CD4-positive, alpha-beta T cell (primary cell): ENCODE measurements around the gene ANKRD29. TPM values are rescaled to one million over a fixed set of nuclear protein-coding genes. Genes with fewer than 3 reads are reported as not detected.

ENCODE experiments used
- ATAC-seq: fragments of 200-7000 bp; cut with Tn5 transposase; one replicate; pipeline ENCODE4 v1.10.0; 2022; ENCODE audit warnings: mild to moderate bottlenecking; ENCODE audit not compliant: poor library complexity
- CTCF ChIA-PET: fragments of 350-600 bp; sonication (Branson Sonifier 250); formaldehyde crosslinking; loops from one replicate; lab custom pipeline; 2021; ENCODE audit warnings: antibody characterized with exemption, inconsistent platforms; lab: Charles Lee
- POLR2A ChIA-PET: fragments of 350-600 bp; sonication (Branson Sonifier 250); formaldehyde crosslinking; loops from one replicate; lab custom pipeline; 2021; ENCODE audit warnings: antibody characterized with exemption, inconsistent platforms; lab: Charles Lee
- DNase-seq, 14 experiments: peaks; one replicate each; pipeline ENCODE4 v3.0.0-alpha.2; 2013 to 2020; ENCODE audit warnings: mixed read lengths in 2 of 14
- H3K27ac ChIP-seq, 2 donors: one replicate each; pipeline versions ENCODE4 v1.5.1 to v1.7.0; 2013; ENCODE audit warnings: low read length in 2 of 2, low read depth in 1 of 2, mild to moderate bottlenecking in 1 of 2
- H3K27me3 ChIP-seq, 2 experiments: 1 replicate in 1 of 2; 2 replicates in 1 of 2; pipeline versions ENCODE4 v1.6.1 to v1.7.0; 2013; ENCODE audit warnings: low read length in 2 of 2, control low read depth in 1 of 2, mild to moderate bottlenecking in 1 of 2, moderate library complexity in 1 of 2; ENCODE audit not compliant: insufficient read depth in 2 of 2, control insufficient read depth in 1 of 2
- H3K36me3 ChIP-seq: one replicate; pipeline ENCODE4 v1.6.1; 2013; ENCODE audit warnings: low read length, control low read depth; ENCODE audit not compliant: insufficient read depth
- H3K4me1 ChIP-seq: one replicate; pipeline ENCODE4 v1.6.1; 2013; ENCODE audit warnings: low read length, control low read depth; ENCODE audit not compliant: insufficient read depth
- H3K4me3 ChIP-seq: one replicate; pipeline ENCODE4 v1.5.1; 2013; ENCODE audit warnings: mild to moderate bottlenecking, low read length, moderate library complexity
- H3K9me3 ChIP-seq, 2 experiments: 1 replicate in 1 of 2; 2 replicates in 1 of 2; pipeline versions ENCODE4 v1.6.1 to v1.7.0; 2013; ENCODE audit warnings: low read length in 2 of 2, mild to moderate bottlenecking in 2 of 2, control low read depth in 1 of 2, moderate library complexity in 1 of 2; ENCODE audit not compliant: control insufficient read depth in 1 of 2, insufficient read depth in 1 of 2
- H3K27ac Mint-ChIP-seq: one replicate; pipeline ENCODE4 v1.8.0; 2020; ENCODE audit warnings: mixed read lengths
- H3K27me3 Mint-ChIP-seq: one replicate; pipeline ENCODE4 v1.8.0; 2021; ENCODE audit warnings: mixed read lengths
- H3K36me3 Mint-ChIP-seq: one replicate; pipeline ENCODE4 v1.8.0; 2021; ENCODE audit warnings: low read depth, mixed read lengths
- H3K4me1 Mint-ChIP-seq: one replicate; pipeline ENCODE4 v1.8.0; 2021; ENCODE audit warnings: low read depth, mixed read lengths
- H3K4me3 Mint-ChIP-seq: one replicate; pipeline ENCODE4 v1.8.0; 2020; ENCODE audit warnings: mild to moderate bottlenecking, mixed read lengths
- H3K9me3 Mint-ChIP-seq: one replicate; pipeline ENCODE4 v1.8.0; 2020; ENCODE audit warnings: mixed read lengths
- intact Hi-C, 2 experiments: fragments of 100-400 bp; cut with DNase I in 1 of 2; cut with micrococcal nuclease in 1 of 2; formaldehyde crosslinking; loops; one replicate each; pipeline versions ENCODE4 v1.15.1 to v1.9.0; 2023 to 2025; cut with DNase I, micrococcal nuclease
- total RNA-seq, 174 experiments: library from RNA in 2 of 174; stranded (reverse) in 2 of 174; gene quantifications; one replicate each; pipeline ENCODE4 v1.2.3 and lab custom pipeline; 2021 to 2026
- TF ChIP-seq, protein P1 (sequence below): fragments of 200-600 bp; IDR thresholded peaks from one replicate; pipeline ENCODE4 v1.8.0; 2022; ENCODE audit warnings: antibody characterized with exemption, mild to moderate bottlenecking

ANKRD29 gene
- total RNA-seq, 2 experiments from 2014 or later: 0.28 to 0.58 TPM

DNA sequence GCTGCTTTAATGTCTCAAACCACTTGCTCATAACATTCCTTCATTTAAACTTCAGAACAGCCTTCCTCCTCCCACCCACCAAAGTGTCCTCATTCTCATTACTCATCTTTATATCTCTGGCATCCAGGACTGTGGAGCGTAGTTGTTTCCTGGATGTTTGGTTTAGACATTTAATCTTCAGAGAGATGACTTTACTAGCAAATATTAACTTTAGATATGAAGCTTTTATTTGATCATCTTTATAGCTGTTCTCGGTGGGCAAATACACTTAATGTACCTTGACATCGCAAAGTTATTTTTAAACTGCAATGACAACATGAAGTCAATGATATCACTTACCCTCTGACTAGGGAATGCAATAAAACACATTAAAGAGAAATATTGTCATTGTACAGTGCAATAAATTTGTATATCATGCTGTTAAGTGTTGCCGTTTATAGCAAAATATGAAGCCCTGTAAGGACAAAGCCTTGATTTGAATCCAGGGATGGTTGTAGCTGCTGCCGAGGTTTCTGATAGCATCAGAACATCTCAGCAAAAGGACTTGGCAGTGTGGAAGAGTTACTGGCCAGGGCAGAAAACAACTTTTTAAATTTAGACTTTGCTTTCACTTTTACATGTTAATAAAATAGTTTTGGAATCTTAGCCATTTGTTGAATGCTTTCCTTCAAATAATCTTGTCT lies 21.9 kb upstream of the ANKRD29 start:
- intact Hi-C loops: no loop called here
- POLR2A ChIA-PET: no interaction called here
- no peak overlapping the region for H3K27ac Mint-ChIP-seq
- H3K4me3 ChIP-seq: no peak overlapping the region
- no peaks in the 10 kb centered on the region for H3K36me3 ChIP-seq
- H3K4me1 Mint-ChIP-seq: peaks cover 6% of the 10 kb centered on the region
- no peak for ATAC-seq
- no peaks in the 10 kb centered on the region for H3K9me3 Mint-ChIP-seq
- peaks cover 14 to 26% of the 10 kb centered on the region in 2 experiments for H3K27me3 ChIP-seq
- H3K27ac ChIP-seq: no peak overlapping the region
- TF ChIP-seq, protein P1, sequence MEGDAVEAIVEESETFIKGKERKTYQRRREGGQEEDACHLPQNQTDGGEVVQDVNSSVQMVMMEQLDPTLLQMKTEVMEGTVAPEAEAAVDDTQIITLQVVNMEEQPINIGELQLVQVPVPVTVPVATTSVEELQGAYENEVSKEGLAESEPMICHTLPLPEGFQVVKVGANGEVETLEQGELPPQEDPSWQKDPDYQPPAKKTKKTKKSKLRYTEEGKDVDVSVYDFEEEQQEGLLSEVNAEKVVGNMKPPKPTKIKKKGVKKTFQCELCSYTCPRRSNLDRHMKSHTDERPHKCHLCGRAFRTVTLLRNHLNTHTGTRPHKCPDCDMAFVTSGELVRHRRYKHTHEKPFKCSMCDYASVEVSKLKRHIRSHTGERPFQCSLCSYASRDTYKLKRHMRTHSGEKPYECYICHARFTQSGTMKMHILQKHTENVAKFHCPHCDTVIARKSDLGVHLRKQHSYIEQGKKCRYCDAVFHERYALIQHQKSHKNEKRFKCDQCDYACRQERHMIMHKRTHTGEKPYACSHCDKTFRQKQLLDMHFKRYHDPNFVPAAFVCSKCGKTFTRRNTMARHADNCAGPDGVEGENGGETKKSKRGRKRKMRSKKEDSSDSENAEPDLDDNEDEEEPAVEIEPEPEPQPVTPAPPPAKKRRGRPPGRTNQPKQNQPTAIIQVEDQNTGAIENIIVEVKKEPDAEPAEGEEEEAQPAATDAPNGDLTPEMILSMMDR: no peak
- CTCF ChIA-PET: interaction anchor here (0.7 kb wide), 1 partner anchor 481 kb away, joined by 3 read pairs; no protein-coding TSS in a partner anchor
- peaks cover 0 to under 1% of the 10 kb centered on the region in 2 experiments for H3K9me3 ChIP-seq
- DNase-seq: no peak
- H3K36me3 Mint-ChIP-seq: no peaks in the 10 kb centered on the region
- no peak overlapping the region for H3K4me3 Mint-ChIP-seq
- H3K4me1 ChIP-seq: peaks cover 8% of the 10 kb centered on the region
- peaks cover 66% of the 10 kb centered on the region for H3K27me3 Mint-ChIP-seq

DNA sequence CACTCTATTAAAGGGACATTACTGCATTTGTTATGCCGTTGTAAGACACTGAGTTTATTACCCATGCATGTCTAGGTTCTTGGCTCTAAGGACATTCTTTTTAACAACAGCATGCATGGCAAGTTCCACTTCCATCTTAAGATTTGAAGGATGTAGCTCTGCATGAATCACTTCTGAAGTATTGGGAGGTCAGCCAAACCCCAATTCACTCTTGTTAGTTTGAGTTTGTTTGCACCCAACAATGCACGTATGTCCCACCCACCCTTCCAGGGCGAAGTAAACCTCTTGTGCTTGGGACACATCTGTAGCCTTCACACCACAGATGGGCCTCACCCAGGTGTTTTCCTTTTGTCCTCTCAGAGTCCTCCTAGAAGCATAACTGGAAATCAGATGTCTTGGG lies 21.0 kb upstream of the ANKRD29 start:
- Mint-ChIP-seq H3K4me3 (no peak overlapping the region), H3K27ac (no peak overlapping the region), H3K9me3 (no peaks in the 10 kb centered on the region), H3K4me1 (peaks cover 2% of the 10 kb centered on the region), H3K27me3 (peaks cover 67% of the 10 kb centered on the region), H3K36me3 (no peaks in the 10 kb centered on the region)
- ATAC-seq (no peak), DNase-seq (no peak)
- ChIA-PET POLR2A (no interaction called here), CTCF (no interaction called here)
- Histone ChIP-seq H3K4me1 (peaks cover 2% of the 10 kb centered on the region), H3K27ac (no peak overlapping the region), H3K36me3 (no peaks in the 10 kb centered on the region), H3K9me3 (no peaks in the 10 kb centered on the region), H3K27me3 (peaks cover 13 to 20% of the 10 kb centered on the region in 2 experiments), H3K4me3 (no peak overlapping the region)
- intact Hi-C loops: no loop called here
- TF ChIP-seq, protein P1: no peak

DNA sequence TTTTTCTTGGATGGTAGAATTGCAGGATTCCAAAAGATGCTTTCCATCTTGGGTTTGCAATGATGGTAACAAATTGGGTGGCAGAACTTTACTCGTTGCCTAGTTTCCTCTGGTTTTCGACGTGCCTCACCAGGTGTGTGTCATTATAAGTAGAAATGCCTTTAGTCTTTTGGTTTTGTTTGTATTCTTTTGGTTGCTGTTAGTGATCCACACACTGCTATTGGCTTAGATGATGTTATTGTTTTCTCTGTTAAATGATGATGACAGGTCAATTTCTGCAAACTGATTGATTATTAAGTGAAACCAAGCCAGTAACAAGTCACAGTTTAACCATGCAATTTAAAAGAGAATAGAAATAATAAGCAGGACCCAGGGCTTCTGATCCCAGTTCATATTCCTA lies 20.4 kb upstream of the ANKRD29 start:
- no peak overlapping the region for H3K27ac ChIP-seq
- ATAC-seq (no peak), DNase-seq (no peak)
- H3K4me1 ChIP-seq: no peaks in the 10 kb centered on the region
- Mint-ChIP-seq H3K9me3 (no peaks in the 10 kb centered on the region), H3K4me3 (no peak overlapping the region), H3K4me1 (no peaks in the 10 kb centered on the region), H3K27ac (no peak overlapping the region), H3K36me3 (no peaks in the 10 kb centered on the region), H3K27me3 (peaks cover 66% of the 10 kb centered on the region)
- ChIA-PET POLR2A (no interaction called here), CTCF (no interaction called here)
- H3K36me3 ChIP-seq: no peaks in the 10 kb centered on the region
- peaks cover 12 to 14% of the 10 kb centered on the region in 2 experiments for H3K27me3 ChIP-seq
- intact Hi-C loops: no loop called here
- H3K9me3 ChIP-seq: no peaks in the 10 kb centered on the region
- TF ChIP-seq, protein P1: no peak
- no peak overlapping the region for H3K4me3 ChIP-seq
